IPS-18c (cell line): ENCODE results near the gene SLC22A2.
"Not testable (repeated sequence)": the region's sequence is repeated elsewhere in the genome, so short reads cannot be mapped to it uniquely, and the experiment has no call there.

Experiments
- H3K4me3 ChIP-seq: 2 replicates; pipeline ENCODE4 v1.7.0; 2013; ENCODE audit warnings: low read depth, mild to moderate bottlenecking, low read length, moderate library complexity; ENCODE audit not compliant: insufficient read depth
- H3K9me3 ChIP-seq: one replicate; pipeline ENCODE4 v1.6.1; 2013; ENCODE audit warnings: mild to moderate bottlenecking, low read length, moderate library complexity; ENCODE audit not compliant: control insufficient read depth, insufficient read depth

SLC22A2 gene

GRCh38 chr6:160233950-160234640 is 24.5 kb downstream of the SLC22A2 start:
- not testable (repeated sequence) for H3K9me3 ChIP-seq, H3K4me3 ChIP-seq

GRCh38 chr6:160227769-160228161 is 30.9 kb downstream of the SLC22A2 start:
- Histone ChIP-seq H3K9me3 (peaks cover 4% of the 10 kb centered on the region), H3K4me3 (no peak overlapping the region)

DNA sequence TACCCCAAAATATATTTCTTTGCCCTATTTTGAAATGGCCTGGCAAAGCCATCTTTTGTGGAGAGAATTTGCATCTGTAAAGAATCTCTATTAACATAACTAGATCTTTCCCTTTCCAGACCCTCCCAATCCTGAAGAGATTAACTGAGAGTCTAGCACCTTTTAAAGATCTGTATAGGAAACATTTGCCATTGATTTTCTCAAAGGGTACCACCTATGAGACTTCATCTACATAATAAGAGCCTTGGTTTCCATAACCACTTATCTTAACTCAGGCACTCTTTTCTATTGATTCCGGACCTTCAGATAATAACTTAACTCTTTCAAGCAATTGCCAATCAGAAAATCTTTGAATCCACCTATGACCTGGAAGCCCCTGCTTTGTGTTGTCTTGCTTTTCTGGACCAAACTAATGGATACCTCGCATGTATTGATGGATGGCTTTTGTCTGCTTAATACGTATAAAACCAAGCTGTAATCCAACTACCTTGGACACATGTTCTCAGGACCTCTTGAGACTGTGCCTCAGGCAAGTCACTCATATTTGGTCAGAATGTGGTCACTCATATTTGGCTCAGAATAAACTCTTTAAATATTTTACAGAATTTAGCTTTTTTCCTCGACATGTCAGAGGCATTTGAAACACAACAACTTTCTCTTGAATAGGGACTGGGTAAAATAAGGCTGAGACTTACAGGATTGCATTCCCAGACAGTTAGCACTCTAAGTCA is 31.4 kb downstream of the SLC22A2 start:
- Histone ChIP-seq H3K4me3 (no peak overlapping the region), H3K9me3 (peaks cover 4% of the 10 kb centered on the region)

- H3K4me3 ChIP-seq: no peak overlapping the region
- H3K9me3 ChIP-seq: peaks cover 4% of the 10 kb centered on the region
Observed at GRCh38 chr6:160226118-160226591, 32.5 kb downstream of the SLC22A2 start.

DNA sequence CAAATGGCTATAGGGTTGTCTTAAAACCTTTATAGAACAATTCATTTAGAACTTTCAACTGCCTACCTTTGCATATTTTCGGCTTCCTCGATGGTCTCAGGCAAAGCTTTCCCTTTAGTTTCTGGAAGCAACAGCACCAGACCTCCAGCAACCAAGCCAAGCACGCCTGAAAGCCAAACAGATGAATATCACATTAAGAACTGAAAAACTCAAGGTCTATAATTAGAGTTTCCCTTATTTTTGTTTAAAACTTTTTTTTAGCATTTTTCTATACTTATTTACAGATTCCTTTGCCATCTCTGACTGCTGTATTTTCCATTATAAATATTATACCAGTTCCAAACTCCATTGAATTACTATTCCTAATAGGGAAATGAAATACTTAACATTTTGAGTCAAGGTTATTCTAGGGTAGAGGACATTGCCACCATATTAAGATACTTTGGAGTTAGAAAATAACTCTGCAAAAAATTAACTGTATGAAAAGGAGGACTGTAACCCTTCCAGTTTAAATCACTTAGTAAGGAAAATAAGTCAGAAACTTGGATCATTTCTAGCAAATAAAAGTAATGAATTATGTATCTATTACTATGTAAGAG is 33.9 kb downstream of the SLC22A2 start:
- H3K9me3 ChIP-seq: no peaks in the 10 kb centered on the region
- no peak overlapping the region for H3K4me3 ChIP-seq

GRCh38 chr6:160222491-160222890 is 36.1 kb downstream of the SLC22A2 start:
- Histone ChIP-seq H3K9me3 (no peaks in the 10 kb centered on the region), H3K4me3 (no peak overlapping the region)

- no peaks in the 10 kb centered on the region for H3K9me3 ChIP-seq
Observed at GRCh38 chr6:160221918-160222317, 36.7 kb downstream of the SLC22A2 start.

DNA sequence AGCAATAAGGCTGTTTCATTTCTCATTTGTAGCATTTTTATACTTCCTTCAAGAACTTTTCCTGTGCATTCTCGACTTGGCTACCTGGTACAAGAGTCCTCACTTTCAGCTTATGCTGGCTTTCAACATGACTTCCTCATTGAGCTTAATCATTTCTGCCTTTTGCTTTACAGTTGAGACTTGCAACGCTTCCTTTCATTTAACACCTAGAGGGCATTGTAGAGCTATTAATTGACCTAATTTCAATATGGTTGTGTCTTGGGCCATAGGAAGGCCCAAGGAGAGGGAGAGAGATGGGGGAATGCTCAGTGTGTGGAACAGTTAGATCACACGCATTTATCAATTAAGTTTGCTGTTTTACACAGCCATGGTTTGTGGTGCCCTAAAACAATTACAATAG is 37.2 kb downstream of the SLC22A2 start:
- Histone ChIP-seq H3K4me3 (no peak overlapping the region), H3K9me3 (no peaks in the 10 kb centered on the region)

More at GRCh38 chr6:160221918-160222317, 36.7 kb downstream of the SLC22A2 start:
- no peak overlapping the region for H3K4me3 ChIP-seq

DNA sequence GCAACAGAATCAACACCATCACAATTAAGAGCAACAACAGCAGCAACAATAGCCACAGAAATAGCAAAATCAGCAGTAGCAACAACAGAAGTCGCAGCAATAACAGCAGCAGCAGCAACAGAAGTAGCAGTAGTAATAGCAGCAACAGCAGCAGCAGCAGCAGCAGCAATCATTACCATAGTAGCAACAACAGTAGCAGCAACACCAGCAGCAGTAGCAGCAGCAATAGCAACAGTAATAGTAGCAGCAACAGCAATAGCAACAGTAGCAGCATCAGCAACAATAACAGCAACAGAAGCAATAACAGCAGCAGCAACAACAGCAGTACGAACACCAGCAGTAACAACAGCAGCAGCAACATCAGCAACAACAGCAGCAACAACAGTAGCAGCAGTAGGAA is 39.8 kb downstream of the SLC22A2 start:
- Histone ChIP-seq H3K9me3 (peaks cover 3% of the 10 kb centered on the region), H3K4me3 (no peak overlapping the region)

DNA sequence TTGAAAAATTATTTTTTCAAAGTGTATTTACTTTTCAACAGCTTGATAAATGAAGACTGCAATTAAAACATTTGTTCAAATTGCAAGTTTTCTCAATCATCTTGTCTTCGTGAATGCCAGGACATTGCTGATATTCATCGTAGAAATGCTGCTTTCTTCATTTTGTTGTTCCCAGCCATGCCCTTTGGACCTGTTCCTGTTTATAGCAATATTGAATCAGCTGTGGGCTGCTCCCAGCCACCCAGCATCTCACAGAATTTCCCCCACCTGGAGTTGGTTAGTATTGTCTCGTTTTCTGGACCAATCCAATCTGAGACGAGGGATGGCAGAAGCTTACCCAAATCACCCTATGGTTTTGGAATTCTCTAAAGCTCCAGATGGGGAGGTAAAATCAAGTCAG is 40.8 kb downstream of the SLC22A2 start:
- Histone ChIP-seq H3K4me3 (no peak overlapping the region), H3K9me3 (peaks cover 5% of the 10 kb centered on the region)

DNA sequence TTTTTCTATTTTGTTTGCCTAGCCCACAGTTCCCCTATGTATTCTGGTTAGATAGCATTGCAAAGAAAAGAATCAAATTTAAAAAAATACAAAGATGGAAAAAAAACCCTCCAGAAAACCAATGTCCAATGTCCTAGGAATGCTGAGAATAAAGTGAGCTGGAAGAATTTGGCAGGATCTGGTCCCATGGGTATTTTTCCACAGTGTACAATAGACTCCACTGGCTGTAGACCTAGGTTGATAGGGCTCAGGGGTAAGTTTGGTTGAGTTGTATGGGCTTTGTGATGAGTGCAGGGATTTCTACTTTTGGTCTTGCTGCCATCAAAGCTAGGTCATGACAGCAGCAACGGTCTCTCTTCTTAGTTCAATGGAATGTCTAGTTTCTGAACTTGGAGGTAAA is 41.5 kb downstream of the SLC22A2 start:
- Histone ChIP-seq H3K9me3 (peaks cover 5% of the 10 kb centered on the region), H3K4me3 (no peak overlapping the region)

DNA sequence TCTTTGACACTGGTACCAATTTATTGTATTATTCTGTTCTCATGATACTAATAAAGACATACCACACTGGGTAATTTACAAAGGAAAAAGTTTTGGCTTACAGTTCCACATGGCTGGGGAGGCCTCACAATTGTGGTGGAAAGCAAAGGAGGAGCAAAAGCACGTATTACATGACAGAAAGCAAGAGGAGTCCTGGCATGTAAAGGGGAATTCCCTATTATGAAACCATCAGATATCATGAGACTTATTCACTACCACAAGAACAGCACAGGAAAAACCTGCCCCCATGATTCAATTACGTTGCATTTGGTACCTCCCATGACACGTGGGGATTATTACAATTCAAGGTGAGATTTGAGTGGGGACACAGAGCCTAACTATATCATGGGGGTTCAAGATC is 43.4 kb downstream of the SLC22A2 start:
- Histone ChIP-seq H3K4me3 (no peak overlapping the region), H3K9me3 (peaks cover 5% of the 10 kb centered on the region)

- Histone ChIP-seq H3K4me3 (no peak overlapping the region), H3K9me3 (no peaks in the 10 kb centered on the region)
Observed at GRCh38 chr6:160207618-160208017, 51.0 kb downstream of the SLC22A2 start.

GRCh38 chr6:160204710-160205109 is 53.9 kb downstream of the SLC22A2 start:
- Histone ChIP-seq H3K4me3 (no peak overlapping the region), H3K9me3 (no peaks in the 10 kb centered on the region)

DNA sequence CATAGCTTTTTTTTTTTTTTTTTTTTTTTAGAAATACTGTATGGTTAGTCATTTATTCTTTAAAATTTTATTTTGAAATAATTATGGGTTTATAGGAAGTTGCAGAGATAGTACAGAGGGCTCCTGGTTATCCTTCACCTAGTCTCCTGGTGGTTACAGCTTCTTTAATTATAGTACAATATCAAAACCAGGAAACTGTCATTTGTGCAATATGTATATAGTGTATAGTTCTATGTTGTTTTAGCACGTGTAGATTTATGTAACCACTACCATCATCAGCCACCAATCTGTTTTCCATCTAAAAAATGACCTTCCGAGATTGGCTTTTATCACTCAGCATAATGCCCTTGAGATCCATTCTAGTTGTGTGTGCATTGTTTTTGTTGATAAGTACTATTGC is 54.7 kb downstream of the SLC22A2 start:
- no peaks in the 10 kb centered on the region for H3K9me3 ChIP-seq
- H3K4me3 ChIP-seq: no peak overlapping the region

GRCh38 chr6:160203522-160203921 is 55.1 kb downstream of the SLC22A2 start:
- Histone ChIP-seq H3K9me3 (no peaks in the 10 kb centered on the region), H3K4me3 (no peak overlapping the region)

- Histone ChIP-seq H3K4me3 (no peak overlapping the region), H3K9me3 (no peaks in the 10 kb centered on the region)
Observed at GRCh38 chr6:160203076-160203475, 55.5 kb downstream of the SLC22A2 start.

- Histone ChIP-seq H3K4me3 (no peak overlapping the region), H3K9me3 (no peaks in the 10 kb centered on the region)
Observed at GRCh38 chr6:160202411-160202810, 56.2 kb downstream of the SLC22A2 start.
